HEK293 (cell line): Measurements from ENCODE around the gene PRPF8.

ENCODE experiments used
- GLI4 ChIP-seq: fragments of 450-650 bp; formaldehyde crosslinking; IDR thresholded peaks from 2 replicates; pipeline ENCODE4 v1.5.1; 2016; ENCODE audit warnings: missing biosample characterization, missing genetic modification characterization
- HOXC10 ChIP-seq: sonication (generic); formaldehyde crosslinking; IDR thresholded peaks from 2 replicates; pipeline ENCODE4 v1.8.1; 2023; ENCODE audit warnings: mild to moderate bottlenecking, missing genetic modification reagents
- KLF16 ChIP-seq: fragments of 450-650 bp; formaldehyde crosslinking; IDR thresholded peaks from 2 replicates; pipeline ENCODE4 v1.5.1; 2017; ENCODE audit warnings: missing biosample characterization, missing genetic modification characterization
- KLF17 ChIP-seq: fragments of 450-650 bp; formaldehyde crosslinking; IDR thresholded peaks from 2 replicates; pipeline ENCODE4 v1.5.1; 2016; ENCODE audit warnings: missing biosample characterization, missing genetic modification characterization
- KLF7 ChIP-seq: fragments of 450-650 bp; formaldehyde crosslinking; IDR thresholded peaks from 2 replicates; pipeline ENCODE4 v1.5.1; 2016; ENCODE audit warnings: missing biosample characterization, missing genetic modification characterization, borderline replicate concordance
- PRDM4 ChIP-seq: fragments of 450-650 bp; formaldehyde crosslinking; IDR thresholded peaks from 2 replicates; pipeline ENCODE4 v1.5.1; 2017; ENCODE audit warnings: missing biosample characterization, missing genetic modification characterization
- PRDM6 ChIP-seq: fragments of 450-650 bp; formaldehyde crosslinking; IDR thresholded peaks from 2 replicates; pipeline ENCODE4 v1.5.1; 2017; ENCODE audit warnings: missing biosample characterization, missing genetic modification characterization
- REPIN1 ChIP-seq: fragments of 450-650 bp; formaldehyde crosslinking; IDR thresholded peaks from 2 replicates; pipeline ENCODE4 v1.5.1; 2017; ENCODE audit warnings: missing biosample characterization, missing genetic modification characterization, low read depth
- SCRT2 ChIP-seq: fragments of 450-650 bp; formaldehyde crosslinking; IDR thresholded peaks from 2 replicates; pipeline ENCODE4 v1.5.1; 2016; ENCODE audit warnings: missing biosample characterization, missing genetic modification characterization
- YY1 ChIP-seq: fragments of 450-650 bp; formaldehyde crosslinking; IDR thresholded peaks from 2 replicates; pipeline ENCODE4 v1.5.1; 2018; ENCODE audit warnings: missing biosample characterization, missing genetic modification characterization
- ZBTB17 ChIP-seq: fragments of 450-650 bp; formaldehyde crosslinking; IDR thresholded peaks from 2 replicates; pipeline ENCODE4 v1.5.1; 2016; ENCODE audit warnings: missing biosample characterization, missing genetic modification characterization
- ZBTB48 ChIP-seq: fragments of 450-650 bp; formaldehyde crosslinking; IDR thresholded peaks from 2 replicates; pipeline ENCODE4 v1.5.1; 2016; ENCODE audit warnings: missing biosample characterization, missing genetic modification characterization
- ZFHX2 ChIP-seq: fragments of 450-650 bp; formaldehyde crosslinking; conservative IDR thresholded peaks from 2 replicates; pipeline ENCODE4 v1.5.1; 2016; ENCODE audit warnings: missing biosample characterization, missing genetic modification characterization
- ZNF10 ChIP-seq: fragments of 450-650 bp; formaldehyde crosslinking; IDR thresholded peaks from 2 replicates; pipeline ENCODE4 v1.5.1; 2017; ENCODE audit warnings: missing biosample characterization, missing genetic modification characterization
- ZNF140 ChIP-seq: fragments of 450-650 bp; formaldehyde crosslinking; IDR thresholded peaks from 2 replicates; pipeline ENCODE4 v1.5.1; 2016; ENCODE audit warnings: missing biosample characterization, missing genetic modification characterization
- ZNF157 ChIP-seq: fragments of 450-650 bp; formaldehyde crosslinking; IDR thresholded peaks from 2 replicates; pipeline ENCODE4 v1.5.1; 2016; ENCODE audit warnings: missing biosample characterization, missing genetic modification characterization
- ZNF175 ChIP-seq: fragments of 450-650 bp; formaldehyde crosslinking; IDR thresholded peaks from 2 replicates; pipeline ENCODE4 v1.5.1; 2016; ENCODE audit warnings: missing biosample characterization, missing genetic modification characterization
- ZNF19 ChIP-seq: fragments of 450-650 bp; formaldehyde crosslinking; IDR thresholded peaks from 2 replicates; pipeline ENCODE4; 2016; ENCODE audit warnings: missing biosample characterization, missing genetic modification characterization, low read depth
- ZNF2 ChIP-seq: fragments of 450-650 bp; formaldehyde crosslinking; IDR thresholded peaks from 2 replicates; pipeline ENCODE4 v1.5.1; 2016; ENCODE audit warnings: missing biosample characterization, missing genetic modification characterization
- ZNF239 ChIP-seq: fragments of 450-650 bp; formaldehyde crosslinking; IDR thresholded peaks from 2 replicates; pipeline ENCODE4 v1.5.1; 2016; ENCODE audit warnings: missing biosample characterization, missing genetic modification characterization
- ZNF24 ChIP-seq: fragments of 450-650 bp; formaldehyde crosslinking; IDR thresholded peaks from 2 replicates; pipeline ENCODE4 v1.5.1; 2016; ENCODE audit warnings: missing biosample characterization, missing genetic modification characterization
- ZNF354C ChIP-seq: fragments of 450-650 bp; formaldehyde crosslinking; IDR thresholded peaks from 2 replicates; pipeline ENCODE4 v1.5.1; 2016; ENCODE audit warnings: missing biosample characterization, missing genetic modification characterization, low read depth, borderline replicate concordance
- ZNF366 ChIP-seq: fragments of 450-650 bp; formaldehyde crosslinking; conservative IDR thresholded peaks from 2 replicates; pipeline ENCODE4 v1.5.1; 2016; ENCODE audit warnings: missing biosample characterization, missing genetic modification characterization
- ZNF37A ChIP-seq: fragments of 450-650 bp; IDR thresholded peaks from 2 replicates; pipeline ENCODE4 v1.5.1; 2018; ENCODE audit warnings: missing biosample characterization, missing genetic modification characterization
- ZNF433 ChIP-seq: fragments of 450-650 bp; formaldehyde crosslinking; IDR thresholded peaks from 2 replicates; pipeline ENCODE4 v1.5.1; 2016; ENCODE audit warnings: missing biosample characterization, missing genetic modification characterization, low read depth
- ZNF510 ChIP-seq: fragments of 450-650 bp; formaldehyde crosslinking; IDR thresholded peaks from 2 replicates; pipeline ENCODE4 v1.5.1; 2018; ENCODE audit warnings: mild to moderate bottlenecking, missing genetic modification characterization, missing biosample characterization; ENCODE audit not compliant: insufficient replicate concordance
- ZNF513 ChIP-seq: fragments of 450-650 bp; IDR thresholded peaks from 2 replicates; pipeline ENCODE4 v1.5.1; 2018; ENCODE audit warnings: missing biosample characterization, missing genetic modification characterization
- ZNF530 ChIP-seq: fragments of 450-650 bp; formaldehyde crosslinking; IDR thresholded peaks from 2 replicates; pipeline ENCODE4 v1.5.1; 2016; ENCODE audit warnings: low read depth, missing biosample characterization, missing genetic modification characterization
- ZNF580 ChIP-seq: fragments of 450-650 bp; formaldehyde crosslinking; IDR thresholded peaks from 2 replicates; pipeline ENCODE4 v1.5.1; 2016; ENCODE audit warnings: missing biosample characterization, missing genetic modification characterization
- ZNF645 ChIP-seq: fragments of 450-650 bp; formaldehyde crosslinking; IDR thresholded peaks from 2 replicates; pipeline ENCODE4; 2016; ENCODE audit warnings: missing biosample characterization, missing genetic modification characterization
- ZNF664 ChIP-seq: fragments of 450-650 bp; formaldehyde crosslinking; IDR thresholded peaks from 2 replicates; pipeline ENCODE4 v1.5.1; 2016; ENCODE audit warnings: missing biosample characterization, missing genetic modification characterization
- ZNF843 ChIP-seq: fragments of 450-650 bp; formaldehyde crosslinking; IDR thresholded peaks from 2 replicates; pipeline ENCODE4 v1.5.1; 2016; ENCODE audit warnings: missing biosample characterization, missing genetic modification characterization
- ZXDB ChIP-seq: fragments of 450-650 bp; formaldehyde crosslinking; IDR thresholded peaks from 2 replicates; pipeline ENCODE4 v1.5.1; 2016; ENCODE audit warnings: missing biosample characterization, missing genetic modification characterization

Gene PRPF8

GRCh38 chr17:1684378-1685189, at the start of gene PRPF8 (continued):
- peak; percentile 49; the same call in 1 of the 2 replicates for TF ChIP-seq KLF7 (tag by site-specific recombination)
- no peak for TF ChIP-seq ZNF157 (tag by site-specific recombination)
- 0 out of 2 replicates have a peak, but pooled peaks have one; percentile 39 for TF ChIP-seq ZNF37A (tag by site-specific recombination)
- peak; percentile 72; the same call in 1 of the 2 replicates for TF ChIP-seq GLI4
- no peak for TF ChIP-seq ZNF513 (tag by site-specific recombination)
- no peak for TF ChIP-seq ZNF175 (tag by site-specific recombination)
- no peak for TF ChIP-seq ZNF645 (tag by site-specific recombination)
- no peak for TF ChIP-seq ZNF843 (tag by site-specific recombination)
- no peak for TF ChIP-seq REPIN1 (tag by site-specific recombination)
- no peak for TF ChIP-seq ZNF19 (tag by site-specific recombination)
- TF ChIP-seq ZNF580 (tag by site-specific recombination) = no peak; the same call in 1 of the 2 replicates
- no peak for TF ChIP-seq ZNF24 (tag by site-specific recombination)
- no peak for TF ChIP-seq ZNF530
- peak; percentile 86 for TF ChIP-seq KLF16 (tag by site-specific recombination)
- TF ChIP-seq YY1 = peak; percentile 97
- TF ChIP-seq ZNF239 (tag by site-specific recombination) = no peak
- no peak for TF ChIP-seq ZNF354C
- no peak for TF ChIP-seq ZNF366 (tag by site-specific recombination)
- TF ChIP-seq SCRT2 = no peak
- no peak for TF ChIP-seq ZNF140 (tag by site-specific recombination)
- no peak; the same call in none of the 2 replicates for TF ChIP-seq ZXDB
- peak; percentile 76 for TF ChIP-seq ZNF10
- no peak for TF ChIP-seq ZNF664
- TF ChIP-seq HOXC10 (CRISPR knock-in tag) = no peak
- no peak for TF ChIP-seq ZBTB48
- TF ChIP-seq ZFHX2 (tag by site-specific recombination) = 0 out of 2 replicates have a peak, but pooled peaks have one; percentile 16
- peak; percentile 67 for TF ChIP-seq ZBTB17 (tag by site-specific recombination)
- TF ChIP-seq KLF17 (tag by site-specific recombination) = peak; percentile 64
- TF ChIP-seq ZNF510 (tag by site-specific recombination) = no peak
- no peak; the same call in 1 of the 2 replicates for TF ChIP-seq PRDM4 (tag by site-specific recombination)
- no peak for TF ChIP-seq ZNF433 (tag by site-specific recombination)
- peak; percentile 55; the same call in 1 of the 2 replicates for TF ChIP-seq ZNF2 (tag by site-specific recombination)
- TF ChIP-seq PRDM6 = no peak
